COLO668 (cell line): ENCODE data around the gene FAM200B.
"Not testable (repeated sequence)": the region's sequence is repeated elsewhere in the genome, so short reads cannot be mapped to it uniquely, and the experiment has no call there.

Experiments
- DNase-seq: peaks from one replicate; lab custom pipeline; 2025; ENCODE audit not compliant: unreplicated experiment; lab: John Stamatoyannopoulos, UW

The FAM200B gene

DNA sequence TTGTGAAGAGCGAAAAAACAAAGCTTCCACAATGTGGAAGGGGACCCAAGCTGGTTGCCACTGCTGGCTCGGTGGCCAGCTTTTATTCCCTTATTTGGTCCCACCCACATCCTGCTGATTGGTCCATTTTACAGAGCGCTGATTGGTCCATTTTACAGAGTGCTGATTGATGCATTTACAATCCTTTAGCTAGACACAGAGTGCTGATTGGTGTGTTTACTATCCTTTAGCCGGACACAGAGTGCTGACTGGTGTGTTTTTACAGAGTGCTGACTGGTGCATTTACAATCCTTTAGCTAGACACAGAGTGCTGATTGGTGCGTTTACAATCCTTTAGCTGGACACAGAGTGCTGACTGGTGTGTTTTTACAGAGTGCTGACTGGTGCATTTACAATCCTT is 51.4 kb downstream of the FAM200B start:
- not testable (repeated sequence) for DNase-seq

DNA sequence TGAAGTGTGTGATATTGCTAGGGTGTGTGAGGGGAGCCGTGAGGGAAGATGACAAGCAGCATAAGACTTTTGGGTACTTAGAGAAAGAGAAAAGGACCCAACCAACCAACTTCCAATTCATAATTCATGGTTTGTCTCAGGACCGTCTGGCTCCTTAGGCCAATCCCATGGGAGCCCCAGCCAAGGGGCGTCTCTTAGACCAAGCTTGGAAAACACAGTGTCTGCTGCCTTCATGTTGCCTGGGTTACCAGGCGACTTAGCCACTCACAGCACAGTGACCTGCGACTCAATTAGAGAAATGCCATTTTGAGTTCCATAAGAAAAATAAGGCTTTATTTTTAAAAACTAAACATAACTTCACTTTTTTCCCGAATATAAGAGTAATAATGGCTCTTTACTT is 53.9 kb downstream of the FAM200B start:
- DNase-seq: no peak

DNA sequence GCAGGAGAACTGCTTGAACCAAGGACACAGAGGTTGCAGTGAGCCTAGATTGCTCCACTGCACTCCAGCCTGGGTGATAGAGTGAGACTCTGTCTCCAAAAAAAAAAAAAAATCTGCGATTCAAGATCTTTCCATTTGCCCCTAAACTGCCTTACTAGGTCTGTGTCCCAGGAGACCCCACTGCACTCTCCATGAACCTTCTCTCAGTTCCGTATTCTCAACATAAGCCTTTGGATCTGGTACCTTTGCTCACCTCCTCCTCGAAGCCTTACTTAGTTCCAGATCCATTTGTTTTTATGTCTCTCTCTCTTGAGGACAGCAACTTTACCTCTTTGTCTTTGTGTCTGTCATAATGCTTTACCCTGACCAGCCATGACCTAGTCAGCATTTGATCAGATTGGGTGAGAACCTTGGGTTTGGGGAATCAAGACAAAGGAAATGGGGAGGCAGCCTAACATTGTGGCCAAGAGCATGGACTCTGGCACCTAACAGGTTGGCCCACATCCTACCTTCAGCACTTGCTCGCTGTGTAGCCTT is 55.0 kb downstream of the FAM200B start:
- no peak for DNase-seq

DNA sequence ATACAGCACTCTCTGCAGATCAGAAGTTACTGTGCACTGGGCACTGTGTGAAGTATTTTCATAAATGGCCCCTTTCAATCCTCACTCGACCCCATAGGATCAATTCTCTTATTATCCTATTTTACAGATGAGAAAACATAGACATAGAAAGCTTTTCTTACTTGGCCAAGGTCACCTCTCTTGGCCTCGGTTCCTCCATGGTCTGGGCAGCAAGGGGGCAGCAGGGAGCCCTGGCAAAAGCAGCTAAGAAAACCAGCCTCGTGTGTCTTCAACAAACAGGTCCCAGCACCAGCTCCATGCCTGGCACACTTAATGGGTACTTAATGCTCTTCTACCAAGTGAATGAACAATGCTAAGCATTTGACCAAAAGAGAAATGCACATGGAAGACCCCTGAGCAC is 55.6 kb downstream of the FAM200B start:
- no peak for DNase-seq

DNA sequence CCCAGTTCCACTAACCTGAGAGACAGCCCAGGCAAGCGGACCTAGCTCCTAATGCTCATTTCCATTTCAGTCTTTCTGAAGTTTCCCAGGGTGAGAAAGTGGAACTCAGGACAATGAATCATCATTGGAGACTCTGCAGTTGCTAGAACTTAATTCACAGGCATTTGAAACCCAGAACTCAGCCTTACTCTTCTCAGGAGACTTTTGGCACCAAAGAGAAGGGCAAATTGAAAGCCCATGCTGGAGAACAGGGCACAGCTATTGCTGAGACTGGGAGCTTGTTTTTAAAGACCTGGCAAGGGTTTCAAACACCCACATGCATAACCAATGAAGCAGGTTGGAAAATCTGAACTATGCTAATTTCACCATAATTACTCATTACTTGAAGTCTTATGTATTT is 57.2 kb downstream of the FAM200B start:
- DNase-seq: no peak
